Measurements from ENCODE around the gene KCNQ1.

KCNQ1 gene

GRCh38 chr11:2731130-2732125 is 286.6 kb downstream of the KCNQ1 start:
- no peak for DNase-seq (ENCODE audit: low read depth, low spot score)

- DNase-seq (ENCODE audit: low read depth, low spot score) = no peak
Measured at GRCh38 chr11:2732261-2732939, 287.6 kb downstream of the KCNQ1 start.

- no peak for DNase-seq (ENCODE audit: low read depth, low spot score)
Measured at GRCh38 chr11:2732940-2733628, 288.3 kb downstream of the KCNQ1 start.

- DNase-seq (ENCODE audit: low read depth, low spot score) = no peak
Measured at GRCh38 chr11:2734181-2735052, 289.6 kb downstream of the KCNQ1 start.

GRCh38 chr11:2735053-2735589 is 290.3 kb downstream of the KCNQ1 start:
- no peak for DNase-seq (ENCODE audit: low read depth, low spot score)

- no peak for DNase-seq (ENCODE audit: low read depth, low spot score)
Measured at GRCh38 chr11:2736577-2737225, 291.9 kb downstream of the KCNQ1 start.

- no peak for DNase-seq (ENCODE audit: low read depth, low spot score)
Measured at GRCh38 chr11:2737226-2737590, 292.4 kb downstream of the KCNQ1 start.

GRCh38 chr11:2737866-2738265 is 293.1 kb downstream of the KCNQ1 start:
- DNase-seq (ENCODE audit: low read depth, low spot score) = no peak

- no peak for DNase-seq (ENCODE audit: low read depth, low spot score)
Measured at GRCh38 chr11:2738551-2739431, 294.0 kb downstream of the KCNQ1 start.

GRCh38 chr11:2739531-2740274 is 294.9 kb downstream of the KCNQ1 start:
- DNase-seq (ENCODE audit: low read depth, low spot score) = no peak

- no peak for DNase-seq (ENCODE audit: low read depth, low spot score)
Measured at GRCh38 chr11:2740275-2740940, 295.6 kb downstream of the KCNQ1 start.

- no peak for DNase-seq (ENCODE audit: low read depth, low spot score)
Measured at GRCh38 chr11:2741006-2741376, 296.2 kb downstream of the KCNQ1 start.

- DNase-seq (ENCODE audit: low read depth, low spot score) = no peak
Measured at GRCh38 chr11:2741377-2742131, 296.7 kb downstream of the KCNQ1 start.

- DNase-seq (ENCODE audit: low read depth, low spot score) = no peak
Measured at GRCh38 chr11:2742201-2742600, 297.4 kb downstream of the KCNQ1 start.

GRCh38 chr11:2742611-2743426 is 298.0 kb downstream of the KCNQ1 start:
- DNase-seq (ENCODE audit: low read depth, low spot score) = no peak

GRCh38 chr11:2743427-2744110 is 298.8 kb downstream of the KCNQ1 start:
- no peak for DNase-seq (ENCODE audit: low read depth, low spot score)

Data from activated CD4-positive, CD25-positive, alpha-beta regulatory T cell treated with anti-CD3 and anti-CD28 coated beads, Interleukin-2, amount 50 U/mL, for 16 hours (primary cell).